Measurements from ENCODE around the gene RBP2. TPM values are rescaled to one million over a fixed set of nuclear protein-coding genes. Genes with fewer than 3 reads are reported as not detected.

Gene RBP2
- polyA plus RNA-seq, 1 donor from 2014 or later = not detected

DNA sequence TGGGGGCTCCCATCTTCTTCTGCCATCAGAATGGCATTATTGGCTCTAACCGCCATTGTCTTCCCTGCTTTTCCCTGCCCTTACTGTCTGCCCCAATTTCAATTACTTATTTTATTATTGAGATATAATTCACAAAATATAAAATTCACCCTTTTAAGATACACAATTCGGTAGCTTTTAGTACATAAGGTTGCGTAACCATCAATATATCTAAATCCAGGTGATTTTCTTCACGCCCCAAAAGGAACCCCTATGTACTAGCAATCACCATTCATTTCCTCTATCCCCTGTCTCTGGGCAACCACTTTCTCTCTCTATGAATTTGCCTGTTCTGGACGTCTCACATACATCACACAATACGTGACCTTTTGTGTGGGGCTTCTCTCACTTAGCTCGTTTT lies 18.0 kb downstream of the RBP2 start:
- Histone ChIP-seq H3F3A (ENCODE audit: insufficient read depth, low read length, poor library complexity, severe bottlenecking) (no peaks in the 10 kb centered on the region), H3K27ac (ENCODE audit: low read length) (no peak overlapping the region), H3K9ac (ENCODE audit: low read length) (no peak overlapping the region), H3K9me2 (ENCODE audit: insufficient read depth, low read length) (no peaks in the 10 kb centered on the region), H3K36me3 (ENCODE audit: insufficient read depth, low read length) (no peaks in the 10 kb centered on the region), H3K9me3 (ENCODE audit: low read length) (no peaks in the 10 kb centered on the region), H3K4me2 (ENCODE audit: low read length) (no peak overlapping the region), H3K27me3 (ENCODE audit: insufficient read depth, low read depth, low read length) (no peaks in the 10 kb centered on the region), H3K79me2 (replicated peaks; ENCODE audit: insufficient read depth, low read length) (no peaks in the 10 kb centered on the region), H2AFZ (ENCODE audit: low read depth, low read length) (no peak overlapping the region), H3K4me3 (ENCODE audit: low read length) (no peak overlapping the region), H4K20me1 (ENCODE audit: insufficient read depth) (no peaks in the 10 kb centered on the region)
- TF ChIP-seq POLR2AphosphoS5 (IDR thresholded peaks at IDR 0.05) = no peak
- TF ChIP-seq SMC3 (conservative IDR thresholded peaks at IDR 0.05; ENCODE audit: poor library complexity) = no peak
- TF ChIP-seq MXI1 (conservative IDR thresholded peaks at IDR 0.05; ENCODE audit: poor library complexity, severe bottlenecking) = no peak
- TF ChIP-seq RAD21 (conservative IDR thresholded peaks at IDR 0.05) = no peak
- no peak for TF ChIP-seq CTCF (IDR thresholded peaks at IDR 0.05; ENCODE audit: poor library complexity, severe bottlenecking)
- TF ChIP-seq EZH2 (IDR thresholded peaks at IDR 0.05; ENCODE audit: borderline replicate concordance, insufficient read depth, low read length, poor library complexity, severe bottlenecking) = no peak
- no peak for TF ChIP-seq REST (IDR thresholded peaks at IDR 0.05; ENCODE audit: borderline replicate concordance)
- TF ChIP-seq EP300 (conservative IDR thresholded peaks at IDR 0.05; ENCODE audit: poor library complexity, severe bottlenecking) = no peak
- no peak for TF ChIP-seq TAF1 (IDR thresholded peaks at IDR 0.05; ENCODE audit: low read depth)

- Histone ChIP-seq H3K79me2 (replicated peaks; ENCODE audit: insufficient read depth, low read length) (no peaks in the 10 kb centered on the region), H2AFZ (ENCODE audit: low read depth, low read length) (no peak overlapping the region), H3K27me3 (ENCODE audit: insufficient read depth, low read depth, low read length) (no peaks in the 10 kb centered on the region), H3K4me2 (ENCODE audit: low read length) (no peak overlapping the region), H3F3A (ENCODE audit: insufficient read depth, low read length, poor library complexity, severe bottlenecking) (no peaks in the 10 kb centered on the region), H3K36me3 (ENCODE audit: insufficient read depth, low read length) (no peaks in the 10 kb centered on the region), H4K20me1 (ENCODE audit: insufficient read depth) (no peaks in the 10 kb centered on the region), H3K9me3 (ENCODE audit: low read length) (no peaks in the 10 kb centered on the region), H3K9ac (ENCODE audit: low read length) (no peak overlapping the region), H3K27ac (ENCODE audit: low read length) (no peak overlapping the region), H3K9me2 (ENCODE audit: insufficient read depth, low read length) (no peaks in the 10 kb centered on the region), H3K4me3 (ENCODE audit: low read length) (no peak overlapping the region)
- TF ChIP-seq RAD21 (conservative IDR thresholded peaks at IDR 0.05) (no peak), EZH2 (IDR thresholded peaks at IDR 0.05; ENCODE audit: borderline replicate concordance, insufficient read depth, low read length, poor library complexity, severe bottlenecking) (no peak), TAF1 (IDR thresholded peaks at IDR 0.05; ENCODE audit: low read depth) (no peak), MXI1 (conservative IDR thresholded peaks at IDR 0.05; ENCODE audit: poor library complexity, severe bottlenecking) (no peak), POLR2AphosphoS5 (IDR thresholded peaks at IDR 0.05) (no peak), CTCF (IDR thresholded peaks at IDR 0.05; ENCODE audit: poor library complexity, severe bottlenecking) (no peak), EP300 (conservative IDR thresholded peaks at IDR 0.05; ENCODE audit: poor library complexity, severe bottlenecking) (no peak), SMC3 (conservative IDR thresholded peaks at IDR 0.05; ENCODE audit: poor library complexity) (no peak)
Observed at GRCh38 chr3:139457066-139457465, 19.2 kb downstream of the RBP2 start.
